AG09319 (cell line): Measurements from ENCODE around the gene RASSF8.

Experiments used
- DNase-seq: peaks from one replicate; pipeline ENCODE4 v3.0.0-alpha.2; 2010; ENCODE audit warnings: low read depth; ENCODE audit errors: extremely low read depth
- TF ChIP-seq, protein P1 (sequence below): IDR thresholded peaks from 2 replicates; pipeline ENCODE4 v1.5.1; 2011; ENCODE audit warnings: low read depth, mild to moderate bottlenecking, inconsistent platforms, low read length, moderate library complexity

Gene RASSF8

DNA sequence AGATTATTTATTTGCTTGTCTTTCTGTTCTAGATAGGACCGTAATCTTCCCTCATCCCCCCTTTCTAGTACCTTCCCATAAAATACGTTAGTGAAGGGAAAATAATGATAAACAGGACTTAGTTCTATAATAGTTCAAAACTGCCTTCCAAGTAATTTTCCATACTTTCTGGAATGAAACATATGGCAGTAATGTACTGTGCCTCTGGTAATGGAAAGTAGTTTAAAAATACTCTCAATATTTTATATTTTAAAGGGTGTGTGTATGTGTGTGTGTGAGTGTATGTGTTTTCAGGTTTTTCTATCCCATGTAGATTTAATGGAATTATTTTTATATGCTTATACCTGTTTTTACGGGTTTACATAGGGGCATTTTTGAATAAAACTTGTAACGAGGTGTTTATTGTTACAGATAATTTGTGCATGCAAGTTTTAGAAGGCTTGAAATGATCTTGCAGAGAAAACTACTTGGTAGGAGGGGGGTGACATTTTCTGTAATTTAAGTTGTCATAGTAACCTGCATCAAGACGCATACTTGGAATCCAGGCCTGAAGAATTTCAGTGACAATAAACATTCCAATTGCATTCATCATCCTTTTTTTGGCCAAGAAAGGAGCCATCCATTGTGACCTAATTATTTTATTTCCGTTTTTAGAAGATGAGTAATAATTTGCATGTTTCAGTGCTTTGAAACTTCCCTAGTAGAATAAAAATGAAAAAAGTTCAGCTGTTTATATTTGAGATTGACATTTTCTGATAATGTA lies 38.9 kb downstream of the RASSF8 start:
- TF ChIP-seq, protein P1, sequence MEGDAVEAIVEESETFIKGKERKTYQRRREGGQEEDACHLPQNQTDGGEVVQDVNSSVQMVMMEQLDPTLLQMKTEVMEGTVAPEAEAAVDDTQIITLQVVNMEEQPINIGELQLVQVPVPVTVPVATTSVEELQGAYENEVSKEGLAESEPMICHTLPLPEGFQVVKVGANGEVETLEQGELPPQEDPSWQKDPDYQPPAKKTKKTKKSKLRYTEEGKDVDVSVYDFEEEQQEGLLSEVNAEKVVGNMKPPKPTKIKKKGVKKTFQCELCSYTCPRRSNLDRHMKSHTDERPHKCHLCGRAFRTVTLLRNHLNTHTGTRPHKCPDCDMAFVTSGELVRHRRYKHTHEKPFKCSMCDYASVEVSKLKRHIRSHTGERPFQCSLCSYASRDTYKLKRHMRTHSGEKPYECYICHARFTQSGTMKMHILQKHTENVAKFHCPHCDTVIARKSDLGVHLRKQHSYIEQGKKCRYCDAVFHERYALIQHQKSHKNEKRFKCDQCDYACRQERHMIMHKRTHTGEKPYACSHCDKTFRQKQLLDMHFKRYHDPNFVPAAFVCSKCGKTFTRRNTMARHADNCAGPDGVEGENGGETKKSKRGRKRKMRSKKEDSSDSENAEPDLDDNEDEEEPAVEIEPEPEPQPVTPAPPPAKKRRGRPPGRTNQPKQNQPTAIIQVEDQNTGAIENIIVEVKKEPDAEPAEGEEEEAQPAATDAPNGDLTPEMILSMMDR = no peak
- peak; percentile 76 for DNase-seq

DNA sequence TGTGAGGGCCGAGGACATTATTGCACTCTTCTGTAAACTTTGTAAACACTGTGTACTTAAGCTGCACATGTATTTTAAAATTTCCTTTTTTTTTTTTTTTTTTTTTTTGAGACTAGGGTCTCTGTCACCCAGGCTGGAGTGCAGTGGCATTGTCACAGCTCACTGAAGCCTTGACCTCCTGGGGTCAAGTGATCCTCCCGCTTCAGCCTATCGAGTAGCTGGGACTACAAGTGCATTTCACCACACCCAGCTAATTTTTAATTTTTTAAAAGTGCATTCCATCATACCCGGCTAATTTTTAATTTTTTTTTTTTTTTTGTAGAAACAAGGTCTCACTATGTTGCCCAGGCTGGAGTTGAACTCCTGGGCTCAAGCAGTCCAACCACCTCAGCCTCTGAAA lies 42.4 kb downstream of the RASSF8 start:
- TF ChIP-seq, protein P1 = no peak
- no peak for DNase-seq

DNA sequence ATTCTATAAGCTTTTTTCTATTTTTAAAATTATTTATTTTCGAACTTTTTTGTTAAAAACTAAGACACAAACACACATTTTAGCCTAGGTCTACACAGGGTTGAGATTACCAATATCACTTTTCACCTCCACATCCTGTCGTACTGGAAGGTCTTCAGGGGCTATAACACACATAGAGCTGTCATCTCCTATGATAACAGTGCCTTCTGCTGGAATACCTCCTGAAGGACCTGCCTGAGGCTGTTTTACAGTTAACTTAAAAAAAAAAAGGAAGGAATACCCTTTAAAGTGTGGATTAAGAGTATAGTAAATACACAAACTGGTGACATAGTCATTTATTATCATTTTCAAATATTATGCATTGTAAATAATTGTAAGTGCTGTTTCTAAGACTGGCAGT lies 43.0 kb downstream of the RASSF8 start:
- no peak for DNase-seq
- TF ChIP-seq, protein P1 = no peak

DNA sequence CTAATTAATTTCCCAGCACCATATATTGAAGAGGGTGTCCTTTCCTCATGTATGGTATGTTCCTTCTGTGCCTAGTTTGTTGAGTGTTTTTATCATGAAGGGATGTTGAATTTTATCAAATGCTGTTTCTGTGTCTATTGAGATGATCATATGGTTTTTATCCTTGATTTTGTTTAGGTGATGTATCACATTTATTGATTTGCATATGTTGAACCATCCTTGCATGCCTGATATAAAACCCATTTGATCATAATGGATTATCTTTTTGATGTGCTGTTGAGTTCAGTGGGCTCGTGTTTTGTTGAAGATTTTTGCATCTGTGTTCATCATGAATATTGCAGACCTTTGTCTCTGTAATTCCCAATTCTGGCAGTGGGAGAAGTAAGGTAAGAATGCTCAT lies 44.6 kb downstream of the RASSF8 start:
- TF ChIP-seq, protein P1 = no peak
- no peak for DNase-seq

DNA sequence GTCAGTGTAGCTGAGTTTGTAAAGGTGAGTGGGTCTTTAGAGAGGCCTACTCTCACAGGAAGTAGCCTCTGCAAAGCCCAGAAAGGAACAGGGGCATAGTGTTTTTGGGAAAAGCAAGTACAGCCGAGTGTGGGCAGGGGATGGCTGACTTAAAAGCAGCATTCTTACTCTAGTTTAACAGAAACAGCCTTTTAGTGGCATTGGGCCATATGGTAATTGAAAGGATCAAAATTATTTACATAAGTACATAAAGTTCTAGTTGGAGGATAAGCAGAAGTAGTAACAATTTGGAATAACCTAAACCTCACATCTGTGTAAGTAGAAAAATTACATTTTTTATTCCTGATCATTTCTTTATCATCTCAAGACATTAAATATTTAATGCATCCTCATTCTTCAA lies 49.1 kb downstream of the RASSF8 start:
- TF ChIP-seq, protein P1 = no peak
- no peak for DNase-seq

DNA sequence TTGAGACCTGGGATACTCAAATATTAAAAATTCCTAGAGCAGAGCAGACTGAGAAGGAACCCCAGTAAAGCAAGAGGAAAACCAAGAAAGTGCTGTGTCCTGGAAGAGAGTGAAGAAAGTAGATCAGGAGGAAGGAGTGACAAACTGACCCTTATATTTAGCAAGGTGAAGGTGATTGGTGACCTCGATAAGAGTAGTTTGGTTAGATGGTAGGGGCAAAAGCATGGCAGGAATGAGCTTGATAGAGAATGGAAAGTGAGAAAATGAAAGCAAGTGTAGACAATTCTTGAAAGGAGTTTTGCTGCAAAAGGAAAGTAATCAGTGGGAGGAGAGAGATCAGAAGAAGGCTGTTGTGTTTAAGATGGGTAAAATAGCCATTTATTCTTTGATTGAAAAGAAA lies 51.1 kb downstream of the RASSF8 start:
- TF ChIP-seq, protein P1 = no peak
- DNase-seq = no peak

DNA sequence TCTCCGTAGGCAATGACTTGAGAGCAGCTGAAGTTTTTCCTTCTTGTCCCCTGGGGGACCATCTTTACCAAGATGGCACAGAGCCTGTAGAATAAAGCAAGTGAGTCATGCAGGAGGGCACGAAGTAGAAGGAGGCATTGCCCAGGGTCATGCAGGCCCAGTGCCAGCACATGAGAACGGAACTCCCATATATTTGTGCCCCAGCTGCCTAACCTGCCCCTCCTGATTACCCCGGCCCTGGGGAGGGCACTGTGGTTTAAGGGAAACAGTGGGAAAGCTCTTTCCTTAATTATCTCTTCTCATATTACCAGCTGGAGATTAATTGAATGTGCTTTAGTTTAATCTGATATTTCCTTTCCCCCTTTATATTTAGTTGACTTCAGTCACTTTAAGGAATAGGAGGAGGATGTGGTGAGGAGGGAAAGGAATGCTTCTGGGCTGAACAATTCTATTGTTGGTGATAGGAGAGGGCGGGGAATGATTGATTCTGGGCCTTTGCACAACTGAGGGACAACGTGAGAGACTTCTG lies 51.9 kb downstream of the RASSF8 start:
- DNase-seq = no peak
- TF ChIP-seq, protein P1 = no peak
